NB4 (cell line): ENCODE data around the gene POLR3E.

Experiments
- CTCF ChIP-seq: IDR thresholded peaks from one replicate; pipeline ENCODE4 v1.5.1; 2012; ENCODE audit warnings: low read depth, low read length
- POLR2A ChIP-seq: IDR thresholded peaks from 2 replicates; pipeline ENCODE4 v1.6.1; 2011; ENCODE audit warnings: mild to moderate bottlenecking; ENCODE audit not compliant: insufficient read length; ENCODE audit errors: extremely low read depth

DNA sequence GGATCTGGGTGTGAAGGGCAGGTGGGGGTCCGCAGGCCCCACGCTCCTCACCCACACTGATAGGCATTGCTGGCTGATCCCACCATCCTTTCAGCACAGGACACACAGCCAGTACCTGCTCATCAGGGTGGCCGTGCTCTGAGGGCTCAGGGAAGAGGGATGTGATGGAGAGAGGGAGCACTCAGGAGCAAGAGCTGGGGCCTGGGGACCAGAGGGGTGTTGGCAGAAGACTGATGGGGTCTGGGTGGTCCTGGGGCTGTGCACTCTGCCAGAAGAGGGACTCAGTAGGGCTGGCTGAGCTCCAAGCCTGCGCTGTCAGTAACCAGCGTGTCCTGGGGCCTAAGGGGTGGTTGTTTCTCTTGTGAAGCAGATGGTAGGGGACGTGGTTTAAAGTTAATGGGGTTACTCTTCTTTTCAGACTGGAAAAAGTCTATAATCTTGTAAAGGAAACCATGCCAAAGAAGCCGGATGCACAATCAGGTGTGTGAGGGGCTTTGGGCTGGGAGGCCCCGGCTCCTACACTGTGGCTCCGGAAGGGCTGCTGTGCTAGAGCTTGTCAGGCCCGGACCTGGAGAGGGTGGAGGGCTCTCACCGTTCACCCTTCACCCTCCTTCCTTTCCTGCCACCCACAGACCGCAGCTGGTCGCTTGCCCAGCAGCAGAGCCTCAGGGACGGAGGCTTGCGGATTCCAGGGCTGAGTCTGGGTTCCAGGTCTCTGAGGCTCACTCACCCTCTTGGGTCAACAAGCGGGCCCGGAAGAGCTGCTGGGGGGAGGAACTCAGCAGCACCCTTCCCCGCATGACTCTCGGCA lies 27.8 kb downstream of the POLR3E start:
- TF ChIP-seq CTCF, result no peak
- no peak for TF ChIP-seq POLR2A
